Measurements from ENCODE around the gene AFAP1. TPM values are rescaled to one million over a fixed set of nuclear protein-coding genes. Genes with fewer than 3 reads are reported as not detected.

Gene AFAP1
- polyA plus RNA-seq, 1 experiment: 61.7 TPM

DNA sequence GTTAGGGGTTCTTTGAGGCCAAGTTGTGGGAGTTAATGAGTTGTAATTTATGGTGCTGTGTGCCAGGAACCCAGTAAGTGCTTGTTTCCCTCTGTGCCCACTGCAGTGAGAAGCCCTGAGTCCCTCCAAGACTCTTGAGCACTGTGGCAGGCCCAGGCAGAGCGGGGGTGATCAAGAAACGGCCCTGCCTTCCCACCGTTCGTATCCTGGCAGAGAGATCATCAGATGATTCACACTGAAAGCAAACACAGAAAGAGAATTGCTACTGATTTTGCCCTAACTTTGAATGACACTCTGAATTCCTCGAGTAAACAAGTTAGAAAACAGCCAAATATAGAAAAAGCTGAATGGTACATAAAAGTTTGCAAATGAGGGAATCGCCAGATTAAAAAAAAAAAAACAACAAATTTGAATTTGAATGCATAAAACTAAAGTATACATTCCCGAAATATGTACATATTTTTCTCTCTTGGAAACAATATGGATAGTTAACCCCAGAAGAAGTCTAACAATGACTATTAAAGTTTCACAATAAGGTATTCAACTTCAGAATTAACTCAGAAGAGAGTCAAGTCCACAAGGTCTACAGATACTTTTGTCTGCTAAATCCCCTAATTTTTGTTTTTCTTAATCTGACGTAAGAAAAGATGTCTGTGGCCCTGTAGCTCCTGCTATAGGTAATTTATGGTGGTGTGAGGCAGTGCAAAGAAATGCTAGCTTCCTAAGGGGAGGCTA lies 71.8 kb downstream of the AFAP1 start:
- TF ChIP-seq, protein P1, sequence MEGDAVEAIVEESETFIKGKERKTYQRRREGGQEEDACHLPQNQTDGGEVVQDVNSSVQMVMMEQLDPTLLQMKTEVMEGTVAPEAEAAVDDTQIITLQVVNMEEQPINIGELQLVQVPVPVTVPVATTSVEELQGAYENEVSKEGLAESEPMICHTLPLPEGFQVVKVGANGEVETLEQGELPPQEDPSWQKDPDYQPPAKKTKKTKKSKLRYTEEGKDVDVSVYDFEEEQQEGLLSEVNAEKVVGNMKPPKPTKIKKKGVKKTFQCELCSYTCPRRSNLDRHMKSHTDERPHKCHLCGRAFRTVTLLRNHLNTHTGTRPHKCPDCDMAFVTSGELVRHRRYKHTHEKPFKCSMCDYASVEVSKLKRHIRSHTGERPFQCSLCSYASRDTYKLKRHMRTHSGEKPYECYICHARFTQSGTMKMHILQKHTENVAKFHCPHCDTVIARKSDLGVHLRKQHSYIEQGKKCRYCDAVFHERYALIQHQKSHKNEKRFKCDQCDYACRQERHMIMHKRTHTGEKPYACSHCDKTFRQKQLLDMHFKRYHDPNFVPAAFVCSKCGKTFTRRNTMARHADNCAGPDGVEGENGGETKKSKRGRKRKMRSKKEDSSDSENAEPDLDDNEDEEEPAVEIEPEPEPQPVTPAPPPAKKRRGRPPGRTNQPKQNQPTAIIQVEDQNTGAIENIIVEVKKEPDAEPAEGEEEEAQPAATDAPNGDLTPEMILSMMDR (IDR thresholded peaks at IDR 0.05; ENCODE audit: low read depth, low read length): no peak
- POLR2A ChIA-PET: interaction anchor here (0.6 kb wide), 1 partner anchor 55 kb away, joined by 3 read pairs; no protein-coding TSS in a partner anchor
- no peak for DNase-seq (ENCODE audit: low read depth, low spot score)
- Histone ChIP-seq H3K27ac (ENCODE audit: low read depth, low read length) (peak overlapping the region; percentile 80), H3K4me3 (ENCODE audit: low read depth, low read length) (no peak overlapping the region), H3K27me3 (ENCODE audit: control insufficient read depth, insufficient read depth, low read length) (no peaks in the 10 kb centered on the region), H3K9me3 (ENCODE audit: control insufficient read depth, insufficient read depth, low read length) (no peaks in the 10 kb centered on the region; the same call in 1 of the 2 replicates)
- CTCF ChIA-PET: interaction anchor here (0.6 kb wide), 2 partner anchors 27 to 112 kb away, joined by 3 read pairs; no protein-coding TSS in a partner anchor

DNA sequence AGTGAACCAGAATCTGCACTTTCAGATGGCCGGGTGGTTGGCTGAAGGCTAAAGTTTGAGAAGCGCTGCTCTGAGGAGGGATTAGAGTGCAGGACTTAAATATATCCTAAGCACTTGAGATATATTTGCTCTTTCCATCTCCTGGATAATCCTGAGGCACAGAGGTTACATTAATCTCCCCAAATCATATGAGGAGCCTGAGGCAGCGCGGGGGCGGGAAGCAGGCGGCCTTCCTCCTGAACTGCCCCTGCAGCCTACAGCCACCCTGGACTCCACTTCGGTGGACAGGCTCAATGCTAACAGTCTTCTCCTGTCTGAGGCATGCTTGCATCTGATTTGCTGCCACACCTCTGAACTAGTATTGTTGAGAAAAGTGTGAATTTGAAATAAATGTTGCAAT lies 72.5 kb downstream of the AFAP1 start:
- TF ChIP-seq, protein P1 (IDR thresholded peaks at IDR 0.05; ENCODE audit: low read depth, low read length): no peak
- H3K27me3 ChIP-seq (ENCODE audit: control insufficient read depth, insufficient read depth, low read length): no peaks in the 10 kb centered on the region
- H3K9me3 ChIP-seq (ENCODE audit: control insufficient read depth, insufficient read depth, low read length): no peaks in the 10 kb centered on the region; the same call in 1 of the 2 replicates
- peak overlapping the region; percentile 80 for H3K27ac ChIP-seq (ENCODE audit: low read depth, low read length)
- POLR2A ChIA-PET: interaction anchor here (0.6 kb wide), 1 partner anchor 55 kb away, joined by 3 read pairs; no protein-coding TSS in a partner anchor
- CTCF ChIA-PET: interaction anchor here (0.6 kb wide), 2 partner anchors 26 to 112 kb away, joined by 3 read pairs; no protein-coding TSS in a partner anchor
- no peak overlapping the region for H3K4me3 ChIP-seq (ENCODE audit: low read depth, low read length)
- DNase-seq (ENCODE audit: low read depth, low spot score): no peak

DNA sequence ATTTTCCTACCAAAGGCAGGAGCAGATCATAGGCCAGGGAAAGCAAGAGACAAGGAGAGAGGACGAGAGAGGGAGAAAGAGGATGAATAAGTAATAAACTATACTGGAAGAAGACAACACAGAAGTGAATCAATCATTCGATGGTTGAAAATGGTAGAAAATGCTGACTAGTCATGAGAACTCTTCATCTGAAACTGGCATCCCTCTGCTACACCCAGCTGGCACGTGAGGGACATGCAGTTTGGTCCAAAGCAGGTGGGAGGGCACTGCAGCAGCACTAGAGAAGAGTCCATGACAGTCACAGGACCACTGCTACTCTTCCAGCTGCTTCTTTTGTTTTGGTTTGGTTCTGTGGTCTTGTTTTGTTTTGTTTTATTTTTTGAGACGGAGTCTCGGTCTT lies 74.1 kb downstream of the AFAP1 start:
- peak overlapping the region; percentile 39 for H3K27ac ChIP-seq (ENCODE audit: low read depth, low read length)
- CTCF ChIA-PET: interaction anchor here (1.0 kb wide), 1 partner anchor 21 kb away, joined by 3 read pairs; no protein-coding TSS in a partner anchor
- H3K4me3 ChIP-seq (ENCODE audit: low read depth, low read length): no peak overlapping the region
- no peak for DNase-seq (ENCODE audit: low read depth, low spot score)
- TF ChIP-seq, protein P1 (IDR thresholded peaks at IDR 0.05; ENCODE audit: low read depth, low read length): no peak
- H3K9me3 ChIP-seq (ENCODE audit: control insufficient read depth, insufficient read depth, low read length): no peaks in the 10 kb centered on the region; the same call in 1 of the 2 replicates
- POLR2A ChIA-PET: no interaction called here
- H3K27me3 ChIP-seq (ENCODE audit: control insufficient read depth, insufficient read depth, low read length): no peaks in the 10 kb centered on the region

DNA sequence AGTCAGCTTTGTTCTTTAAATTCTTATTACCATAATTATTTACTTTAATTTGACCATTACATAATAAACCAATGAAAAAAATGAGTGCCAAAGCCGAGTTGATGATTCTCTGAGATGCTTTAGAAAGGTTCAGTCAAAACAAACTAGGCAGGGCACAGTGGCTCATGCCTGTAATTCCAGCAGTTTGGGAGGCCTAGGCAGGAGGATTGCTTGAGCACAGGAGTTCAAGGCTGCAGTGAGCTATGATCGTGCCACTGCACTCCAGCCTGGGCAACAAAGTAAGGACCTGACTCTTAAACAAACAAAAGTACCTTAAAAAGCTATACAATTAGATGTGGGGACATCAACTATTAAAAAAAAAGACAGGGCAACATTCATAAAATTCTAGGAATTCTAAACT lies 75.0 kb downstream of the AFAP1 start:
- DNase-seq (ENCODE audit: low read depth, low spot score): no peak
- ChIA-PET CTCF (interaction anchor here (1.0 to 1.2 kb wide), 3 partner anchors 12 to 62 kb away, joined by 3 to 7 read pairs (median 3); no protein-coding TSS in a partner anchor), POLR2A (no interaction called here)
- Histone ChIP-seq H3K4me3 (ENCODE audit: low read depth, low read length) (no peak overlapping the region), H3K9me3 (ENCODE audit: control insufficient read depth, insufficient read depth, low read length) (no peaks in the 10 kb centered on the region; the same call in 1 of the 2 replicates), H3K27ac (ENCODE audit: low read depth, low read length) (peak overlapping the region; percentile 23), H3K27me3 (ENCODE audit: control insufficient read depth, insufficient read depth, low read length) (no peaks in the 10 kb centered on the region)
- TF ChIP-seq, protein P1 (IDR thresholded peaks at IDR 0.05; ENCODE audit: low read depth, low read length): no peak

Measured in AG04450 (cell line).